Transverse colon (tissue), 4 donors: ENCODE results near the gene EFCAB10.

Source experiments
- CTCF ChIP-seq, 5 experiments: fragments of 200-600 bp in 3 of 5; fragments of 450-650 bp in 2 of 5; sonication (generic) in 3 of 5; IDR thresholded peaks; 1 replicate in 2 of 5; 2 replicates in 3 of 5; pipeline ENCODE4 v1.5.1; 2016 to 2017; ENCODE audit warnings: antibody characterized with exemption in 5 of 5, inconsistent platforms in 3 of 5, mild to moderate bottlenecking in 2 of 5, moderate library complexity in 1 of 5
- EP300 ChIP-seq: sonication (generic); formaldehyde crosslinking; IDR thresholded peaks from one replicate; pipeline ENCODE4 v1.6.1; 2017; ENCODE audit warnings: antibody characterized with exemption, low read depth
- POLR2A ChIP-seq: fragments of 450-650 bp; IDR thresholded peaks from one replicate; pipeline ENCODE4 v1.6.1; 2016; ENCODE audit warnings: antibody characterized with exemption, mild to moderate bottlenecking, moderate library complexity
- POLR2AphosphoS5 ChIP-seq, 3 donors: sonication (generic); formaldehyde crosslinking; IDR thresholded peaks; one replicate each; pipeline ENCODE4 v1.6.1; 2016; ENCODE audit warnings: antibody characterized with exemption in 3 of 3

GRCh38 chr7:105565190-105565589 lies 16.1 kb downstream of the EFCAB10 start:
- TF ChIP-seq POLR2A (no peak), EP300 (no peak), CTCF (IDR thresholded peaks at IDR 0.05) (no peak), POLR2AphosphoS5 (IDR thresholded peaks at IDR 0.05) (no peak)
